Effector CD4-positive, alpha-beta T cell (primary cell): ENCODE data around the gene ARHGAP31.

Experiments
- DNase-seq: peaks from one replicate; pipeline ENCODE4 v3.0.0-alpha.2; 2020

The ARHGAP31 gene

GRCh38 chr3:119453822-119454221, 159.6 kb downstream of the ARHGAP31 start:
- no peak for DNase-seq

DNA sequence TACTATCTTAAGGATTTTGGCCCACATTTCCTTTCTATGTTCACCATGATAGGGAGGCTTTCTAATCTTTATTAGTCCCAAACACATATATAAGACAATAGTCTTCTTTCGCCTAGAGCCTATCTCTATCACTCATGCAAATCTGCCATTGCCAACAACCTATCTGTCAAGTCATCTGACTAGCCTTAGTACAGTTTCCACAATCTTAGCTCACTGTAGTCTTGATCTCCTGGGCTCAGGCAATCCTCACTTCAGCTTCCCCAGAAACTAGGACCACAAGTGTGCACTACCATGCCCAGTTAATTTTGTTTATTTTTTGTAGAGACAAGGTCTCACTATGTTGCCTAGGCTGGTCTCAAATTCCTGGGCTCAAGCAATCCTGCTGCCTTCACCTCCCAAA, 162.3 kb downstream of the ARHGAP31 start:
- no peak for DNase-seq

DNA sequence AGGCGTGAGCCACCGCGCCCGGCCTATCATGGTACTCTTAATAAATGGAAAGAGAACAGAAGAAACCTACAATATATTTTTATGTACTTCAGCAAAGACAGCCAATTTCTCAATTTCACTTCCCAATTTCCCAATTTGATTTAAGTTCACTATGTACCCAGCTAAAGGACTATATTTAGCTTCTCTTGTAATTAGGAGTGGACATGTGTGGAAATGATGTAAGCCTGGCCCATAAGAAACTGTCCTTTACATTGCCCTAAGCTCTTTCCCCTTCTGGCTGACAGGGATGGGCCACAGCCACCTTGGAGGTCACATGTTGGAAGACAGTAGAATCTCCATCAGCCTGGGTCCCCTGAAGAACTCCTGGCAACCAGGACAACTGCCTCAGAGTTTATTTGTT, 163.1 kb downstream of the ARHGAP31 start:
- DNase-seq: no peak

- DNase-seq: peak; percentile 99
Measured at GRCh38 chr3:119463171-119464169, 169.3 kb downstream of the ARHGAP31 start, which contains the start of gene TMEM39A. TSS of gene TMEM39A (minus strand) at chr3:119463615. CDS start at chr3:119462074, 1,541 bp downstream.

DNA sequence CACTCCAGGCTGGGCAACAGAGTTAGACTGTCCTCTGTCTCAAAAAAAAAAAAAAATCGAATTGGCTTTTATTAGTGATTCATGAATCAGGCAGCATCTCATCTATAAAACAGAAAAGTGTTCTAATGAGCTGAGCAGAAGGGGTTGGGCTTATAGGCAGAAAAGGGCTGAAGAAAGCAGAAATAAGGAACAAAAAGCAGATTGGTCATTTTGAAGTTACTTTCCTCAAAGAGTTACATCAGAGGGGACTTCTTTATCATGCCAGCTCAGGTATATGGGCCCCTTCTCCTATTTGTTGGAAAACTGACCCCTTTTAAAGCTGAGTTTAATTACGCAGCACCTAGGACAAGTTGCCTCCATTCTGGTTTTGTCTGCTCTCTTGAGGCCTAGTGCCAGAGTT, 173.9 kb downstream of the ARHGAP31 start:
- no peak for DNase-seq

- no peak for DNase-seq
Measured at GRCh38 chr3:119469418-119470189, 175.4 kb downstream of the ARHGAP31 start.
